ENCODE measurements around the gene UBA1. TPM values are rescaled to one million over a fixed set of nuclear protein-coding genes. Genes with fewer than 3 reads are reported as not detected.

Gene UBA1
- total RNA-seq, 3 donors from 2014 or later (not counting 1 experiment from before 2014, with no cell fraction given) = 118 to 168 (median 120) TPM

DNA sequence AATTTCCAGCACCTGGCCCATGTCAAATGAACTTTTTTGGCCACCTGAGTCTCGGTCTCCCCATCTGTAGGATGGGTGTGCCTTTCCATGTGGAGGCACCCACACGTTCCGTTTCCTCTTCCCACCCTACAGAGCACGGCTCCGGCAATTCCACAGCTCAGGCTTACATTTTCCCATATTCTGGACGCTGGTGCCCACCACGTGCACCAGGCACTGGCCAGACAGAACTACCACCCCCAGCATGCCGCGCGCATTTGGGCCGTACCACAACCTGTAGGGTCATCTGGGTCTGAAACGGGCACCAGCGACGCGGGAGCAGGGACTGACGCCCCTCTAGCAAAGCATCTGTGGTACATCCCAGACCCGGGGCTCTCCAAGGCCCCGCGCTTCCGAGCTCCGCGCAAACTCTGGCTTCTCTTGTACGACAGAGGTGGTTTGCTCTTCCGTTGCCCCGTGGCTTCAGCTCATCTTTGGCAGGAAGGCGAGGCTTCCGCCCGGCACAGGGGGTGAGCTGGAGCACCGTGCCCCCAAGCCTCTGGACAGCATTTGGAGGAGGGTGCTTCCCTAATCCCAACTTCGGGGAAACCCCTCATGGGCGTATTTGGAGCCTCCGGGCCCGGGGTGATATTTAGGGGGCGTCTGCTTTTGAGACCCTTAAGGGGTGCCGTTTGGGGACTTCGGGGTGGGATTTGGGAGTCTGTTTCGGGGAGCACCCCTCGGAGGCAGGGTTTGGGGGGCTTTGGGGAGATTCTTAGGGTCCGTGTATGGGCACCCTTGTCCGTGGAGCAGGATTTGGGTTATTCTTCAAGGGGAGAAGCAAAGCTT, 3.0 kb upstream of the UBA1 start:
- intact Hi-C loops (cut with micrococcal nuclease) = loop anchor here (5.0 to 10.0 kb wide), 3 partner anchors 172 to 832 kb away; partner anchors contain the start of gene ZNF81
- Histone ChIP-seq H3K9me3 (ENCODE audit: control insufficient read depth, insufficient read depth, low read length) (no peaks in the 10 kb centered on the region), H3K36me3 (ENCODE audit: control insufficient read depth, insufficient read depth, low read length) (peaks cover 11% of the 10 kb centered on the region), H3K4me1 (ENCODE audit: control insufficient read depth, insufficient read depth, low read length) (peaks cover 46% of the 10 kb centered on the region), H3K27ac (ENCODE audit: low read length) (peak overlapping the region; percentile 92), H3K4me3 (ENCODE audit: low read length) (peak overlapping the region; percentile 58), H3K27me3 (ENCODE audit: control insufficient read depth, insufficient read depth, low read length) (no peaks in the 10 kb centered on the region)
- WGBS (ENCODE audit: insufficient coverage) = 3% methylated on average over 40 of the region's 40 CpGs
- ATAC-seq = peak; percentile 75 to 89 (median 76)
- no peaks in the 10 kb centered on the region for H3K9me3 Mint-ChIP-seq
- H3K27ac Mint-ChIP-seq = peak overlapping the region; percentile 93 to 95
- peak; percentile 64 to 91 for DNase-seq
- H3K4me3 Mint-ChIP-seq = peak overlapping the region; percentile 94
- H3K36me3 Mint-ChIP-seq = no peaks in the 10 kb centered on the region
- no peak for TF ChIP-seq CTCF (IDR thresholded peaks at IDR 0.05)
- H3K4me1 Mint-ChIP-seq = peaks cover 29 to 32% of the 10 kb centered on the region in 2 donors
- no peaks in the 10 kb centered on the region for H3K27me3 Mint-ChIP-seq (ENCODE audit: low read depth in 2 of 2)

GRCh38 chrX:47191331-47191730, 2.3 kb upstream of the UBA1 start:
- Histone ChIP-seq H3K4me3 (ENCODE audit: low read length) (peak overlapping the region; percentile 58), H3K4me1 (ENCODE audit: control insufficient read depth, insufficient read depth, low read length) (peaks cover 52% of the 10 kb centered on the region), H3K9me3 (ENCODE audit: control insufficient read depth, insufficient read depth, low read length) (no peaks in the 10 kb centered on the region), H3K27me3 (ENCODE audit: control insufficient read depth, insufficient read depth, low read length) (no peaks in the 10 kb centered on the region), H3K27ac (ENCODE audit: low read length) (peak overlapping the region; percentile 92), H3K36me3 (ENCODE audit: control insufficient read depth, insufficient read depth, low read length) (peaks cover 6% of the 10 kb centered on the region)
- no peaks in the 10 kb centered on the region for H3K27me3 Mint-ChIP-seq (ENCODE audit: low read depth in 2 of 2)
- peak overlapping the region; percentile 94 for H3K4me3 Mint-ChIP-seq
- peak; percentile 39 to 74 for DNase-seq
- intact Hi-C loops (cut with micrococcal nuclease) = loop anchor here (5.0 to 10.0 kb wide), 3 partner anchors 171 to 831 kb away; partner anchors contain the start of gene ZNF81
- H3K4me1 Mint-ChIP-seq = peaks cover 36 to 39% of the 10 kb centered on the region in 2 donors
- H3K9me3 Mint-ChIP-seq = no peaks in the 10 kb centered on the region
- under 1% methylated on average over 26 of the region's 26 CpGs for WGBS (ENCODE audit: insufficient coverage)
- TF ChIP-seq CTCF (IDR thresholded peaks at IDR 0.05) = no peak
- ATAC-seq = peak in 1 of 3 donors; percentile 35
- H3K27ac Mint-ChIP-seq = peak overlapping the region; percentile 93 to 95
- H3K36me3 Mint-ChIP-seq = no peaks in the 10 kb centered on the region

DNA sequence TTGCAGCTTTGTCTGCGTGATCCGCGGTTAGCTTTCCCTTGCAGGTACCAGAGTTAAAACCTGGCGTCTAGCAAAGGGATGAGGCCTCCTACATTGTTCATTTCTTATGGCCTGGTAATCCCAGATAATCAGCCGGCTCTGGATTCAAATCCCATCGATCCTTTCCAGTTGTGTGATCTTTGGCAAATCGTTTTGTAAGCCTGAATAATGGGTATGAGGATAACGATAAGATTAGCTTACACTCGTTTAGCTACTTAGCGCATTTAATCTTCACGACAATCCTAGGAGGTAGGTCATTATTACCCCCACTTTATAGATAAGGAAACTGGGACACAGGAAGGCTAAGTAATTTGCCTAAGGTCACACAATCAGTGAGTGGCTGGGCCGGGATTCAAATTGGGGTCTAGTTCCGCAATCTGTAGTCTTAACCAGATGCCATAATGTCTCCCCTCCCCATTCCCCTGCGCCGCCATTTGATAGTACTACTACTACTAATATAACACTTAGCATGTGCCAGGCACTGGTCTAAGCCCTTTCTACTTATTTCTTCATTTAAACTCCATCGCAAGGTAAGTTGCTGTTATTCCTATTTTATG, 1.7 kb upstream of the UBA1 start:
- TF ChIP-seq CTCF (IDR thresholded peaks at IDR 0.05) = no peak

More for the DNA sequence above, 1.7 kb upstream of the UBA1 start:
- Mint-ChIP-seq H3K27me3 (ENCODE audit: low read depth in 2 of 2) (no peaks in the 10 kb centered on the region), H3K9me3 (no peaks in the 10 kb centered on the region), H3K4me3 (peak overlapping the region; percentile 94), H3K27ac (peak overlapping the region; percentile 93 to 95), H3K4me1 (peaks cover 42 to 44% of the 10 kb centered on the region in 2 donors), H3K36me3 (no peaks in the 10 kb centered on the region)
- Histone ChIP-seq H3K36me3 (ENCODE audit: control insufficient read depth, insufficient read depth, low read length) (peaks cover under 1% of the 10 kb centered on the region), H3K9me3 (ENCODE audit: control insufficient read depth, insufficient read depth, low read length) (no peaks in the 10 kb centered on the region), H3K4me1 (ENCODE audit: control insufficient read depth, insufficient read depth, low read length) (peaks cover 57% of the 10 kb centered on the region), H3K27me3 (ENCODE audit: control insufficient read depth, insufficient read depth, low read length) (no peaks in the 10 kb centered on the region), H3K4me3 (ENCODE audit: low read length) (peak overlapping the region; percentile 58), H3K27ac (ENCODE audit: low read length) (peak overlapping the region; percentile 92)
- DNase-seq (no peak), ATAC-seq (no peak)
- intact Hi-C loops (cut with micrococcal nuclease) = loop anchor here (5.0 to 10.0 kb wide), 3 partner anchors 170 to 830 kb away; partner anchors contain the start of gene ZNF81
- 43% methylated on average over 9 of the region's 16 CpGs for WGBS (ENCODE audit: insufficient coverage)
